Ovary (tissue), 3 donors: ENCODE measurements around the gene SCML1.

Experiments
- CTCF ChIP-seq, 3 donors: fragments of 450-650 bp in 2 of 3; fragments of 200-600 bp in 1 of 3; IDR thresholded peaks; one replicate each; pipeline versions ENCODE4 v1.5.1 to v1.8.0; 2016 to 2022; ENCODE audit warnings: antibody characterized with exemption in 3 of 3, mild to moderate bottlenecking in 1 of 3
- EP300 ChIP-seq: sonication (generic); formaldehyde crosslinking; IDR thresholded peaks from one replicate; pipeline ENCODE4 v1.6.1; 2017; ENCODE audit warnings: antibody characterized with exemption
- POLR2A ChIP-seq: fragments of 450-650 bp; IDR thresholded peaks from one replicate; pipeline ENCODE4 v1.6.1; 2017; ENCODE audit warnings: antibody characterized with exemption, mild to moderate bottlenecking, moderate library complexity
- donor health status: DM: no; HTN: no; CAD: no.

GRCh38 chrX:17778997-17779396 is 41.7 kb downstream of the SCML1 start:
- no peak for TF ChIP-seq CTCF (IDR thresholded peaks at IDR 0.05)
- no peak for TF ChIP-seq POLR2A
- no peak for TF ChIP-seq EP300
